Non-pigmented ciliary epithelial cell (primary cell): ENCODE data around the gene ASPN.

Source experiments
- DNase-seq: peaks from one replicate; pipeline ENCODE4 v3.0.0-alpha.2; 2010; ENCODE audit warnings: low read depth

Gene ASPN

GRCh38 chr9:92504881-92505280 is 22.6 kb upstream of the ASPN start:
- DNase-seq = no peak

- no peak for DNase-seq
These were observed 20.9 kb upstream of the ASPN start for GRCh38 chr9:92503156-92503555.

- no peak for DNase-seq
These were observed 19.5 kb upstream of the ASPN start for GRCh38 chr9:92501671-92502393.

- DNase-seq = no peak
These were observed 18.4 kb upstream of the ASPN start for GRCh38 chr9:92500725-92501124.

GRCh38 chr9:92499701-92500100 is 17.4 kb upstream of the ASPN start:
- DNase-seq = no peak

- DNase-seq = no peak
These were observed 14.3 kb upstream of the ASPN start for GRCh38 chr9:92496396-92497176.

- DNase-seq = no peak
These were observed 12.6 kb upstream of the ASPN start for GRCh38 chr9:92494856-92495255.

GRCh38 chr9:92493749-92494387 is 11.6 kb upstream of the ASPN start:
- no peak for DNase-seq

GRCh38 chr9:92492781-92493401 is 10.6 kb upstream of the ASPN start:
- DNase-seq = no peak

GRCh38 chr9:92488681-92489550 is 6.6 kb upstream of the ASPN start:
- DNase-seq = no peak

- DNase-seq = no peak
These were observed 4.1 kb upstream of the ASPN start for GRCh38 chr9:92486371-92486770.

GRCh38 chr9:92484563-92484962 is 2.3 kb upstream of the ASPN start:
- no peak for DNase-seq

- no peak for DNase-seq
These were observed 1.6 kb upstream of the ASPN start for GRCh38 chr9:92483627-92484545.

- DNase-seq = no peak
These were observed 499 bp upstream of the ASPN start for GRCh38 chr9:92482805-92483204.

- DNase-seq = no peak
These were observed 1.2 kb downstream of the ASPN start for GRCh38 chr9:92480986-92481633.

- DNase-seq = no peak
These were observed 2.0 kb downstream of the ASPN start for GRCh38 chr9:92480291-92480771.

- no peak for DNase-seq
These were observed 3.0 kb downstream of the ASPN start for GRCh38 chr9:92479346-92479745.

- DNase-seq = no peak
These were observed 3.5 kb downstream of the ASPN start for GRCh38 chr9:92478783-92479182.

GRCh38 chr9:92476962-92477361 is 5.3 kb downstream of the ASPN start:
- DNase-seq = no peak

GRCh38 chr9:92474587-92474986 is 7.7 kb downstream of the ASPN start:
- DNase-seq = no peak
